Measurements from ENCODE around the gene MRPL41.
A peak's percentile ranks its signal among the peaks of the same experiment; 100 is the strongest.
"Not testable (repeated sequence)": the region's sequence is repeated elsewhere in the genome, so short reads cannot be mapped to it uniquely, and the experiment has no call there.

Gene MRPL41

DNA sequence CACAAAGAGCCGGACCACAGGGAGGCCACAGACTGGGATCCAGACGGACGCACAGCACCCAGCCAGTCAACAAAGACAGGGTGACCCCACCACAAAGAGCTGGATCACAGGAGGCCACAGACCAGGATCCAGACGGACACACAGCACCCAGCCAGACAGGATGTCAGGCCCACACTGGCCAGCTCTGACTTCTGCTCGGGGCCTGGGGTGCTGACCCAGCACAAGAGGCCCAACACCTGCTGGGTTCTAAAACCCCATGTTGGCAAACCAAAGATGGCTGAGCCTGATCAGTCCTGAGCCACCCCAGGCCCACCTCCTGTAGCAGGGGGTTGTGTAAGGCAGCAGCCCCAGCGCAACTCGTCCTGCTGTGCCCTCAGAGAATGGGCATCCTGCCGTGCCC is 32.3 kb downstream of the MRPL41 start:
- no peak for DNase-seq (ENCODE audit: low spot score)

DNA sequence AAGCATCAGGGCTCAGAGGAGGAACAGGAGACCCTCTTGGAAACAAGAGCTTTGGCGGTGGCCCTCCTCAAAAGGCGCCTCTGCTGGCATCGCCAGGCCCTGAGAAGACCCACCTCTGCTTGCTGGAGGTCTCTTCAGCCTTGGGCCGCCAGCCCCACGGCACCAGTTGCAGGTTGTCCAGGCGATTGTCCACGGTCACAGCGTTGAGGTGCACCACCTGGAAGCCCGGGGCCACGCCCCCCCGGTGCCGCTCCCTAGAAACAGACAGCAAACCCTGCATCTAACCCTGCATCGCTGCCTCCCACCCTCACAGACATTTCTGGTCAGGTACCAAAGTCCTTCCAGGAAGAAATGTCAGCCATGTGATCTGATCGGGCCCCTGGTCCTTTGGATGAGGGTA is 35.2 kb downstream of the MRPL41 start:
- DNase-seq (ENCODE audit: low spot score) = no peak

DNA sequence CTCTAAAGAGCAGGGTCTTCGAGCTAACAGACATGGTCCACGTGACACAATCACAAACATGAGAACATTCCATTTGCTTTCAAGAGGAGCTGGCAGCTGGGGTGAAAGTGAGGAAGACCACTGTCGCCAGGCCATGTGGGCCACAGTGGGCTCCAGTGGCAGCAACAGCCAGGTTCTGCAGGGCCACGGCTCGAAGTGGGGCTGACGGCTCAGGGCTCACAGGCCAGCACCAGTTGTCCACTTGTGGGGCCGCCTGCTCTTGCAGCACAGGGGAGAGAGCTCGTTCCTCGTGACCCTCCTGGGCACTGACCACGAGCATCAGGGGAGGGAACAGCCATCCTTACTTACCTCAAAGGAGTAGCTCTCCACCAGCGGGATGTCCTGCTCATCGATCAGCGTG is 36.6 kb downstream of the MRPL41 start:
- no peak for DNase-seq (ENCODE audit: low spot score)

DNA sequence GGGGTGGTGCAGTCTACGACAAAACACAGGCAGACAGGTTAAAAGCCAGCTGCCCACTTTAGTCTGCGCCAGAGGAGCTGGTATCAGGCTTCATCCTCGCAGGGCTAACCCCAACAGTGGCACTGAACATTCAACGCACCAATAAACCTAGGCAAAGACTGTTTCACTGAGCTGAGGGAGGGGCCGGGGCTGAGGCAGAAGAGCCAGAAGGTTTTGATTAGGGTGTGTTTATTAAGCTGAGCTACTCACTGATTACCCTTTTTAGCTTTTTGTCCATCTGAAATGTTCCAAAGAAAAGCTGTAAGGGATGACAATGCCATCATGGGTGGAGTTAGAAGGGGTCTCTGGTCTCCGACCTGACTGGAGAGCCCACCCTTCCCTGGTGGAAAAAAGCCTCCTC is 37.2 kb downstream of the MRPL41 start:
- DNase-seq (ENCODE audit: low spot score) = no peak

DNA sequence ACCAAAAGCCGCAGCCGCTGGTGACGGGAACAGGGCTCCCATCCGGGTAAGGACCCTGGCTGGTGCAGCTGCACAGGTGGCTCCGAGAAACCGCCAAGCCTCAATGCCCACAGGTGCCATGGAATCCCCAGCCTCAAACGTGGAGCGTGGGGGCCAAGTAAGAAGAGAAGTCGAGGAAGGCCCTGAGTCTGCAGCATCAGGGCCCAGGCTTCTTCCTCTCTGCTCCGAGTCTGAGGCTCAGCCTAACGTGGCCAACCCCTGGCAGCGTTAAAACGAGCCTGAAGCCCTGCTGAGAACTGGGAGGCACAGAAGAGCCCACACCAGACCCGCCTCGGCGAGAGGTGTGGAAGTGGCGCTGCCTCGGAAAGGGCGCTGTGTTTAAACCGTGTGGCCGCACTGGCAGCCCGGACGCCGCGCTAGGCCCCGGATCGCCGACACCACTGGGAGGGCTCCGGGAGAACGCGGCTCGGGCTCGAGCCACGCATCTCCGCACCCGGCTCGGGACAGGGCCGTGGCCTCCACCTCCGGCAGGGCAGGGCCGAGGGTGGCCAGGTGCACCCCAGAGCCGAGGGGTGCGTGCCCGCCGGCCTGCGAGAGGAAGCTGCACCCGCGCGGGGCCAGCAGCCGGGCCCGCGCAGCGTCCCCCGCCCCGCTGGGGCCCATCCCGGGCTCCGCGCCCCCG is 37.9 kb downstream of the MRPL41 start:
- DNase-seq (ENCODE audit: low spot score) = no peak

DNA sequence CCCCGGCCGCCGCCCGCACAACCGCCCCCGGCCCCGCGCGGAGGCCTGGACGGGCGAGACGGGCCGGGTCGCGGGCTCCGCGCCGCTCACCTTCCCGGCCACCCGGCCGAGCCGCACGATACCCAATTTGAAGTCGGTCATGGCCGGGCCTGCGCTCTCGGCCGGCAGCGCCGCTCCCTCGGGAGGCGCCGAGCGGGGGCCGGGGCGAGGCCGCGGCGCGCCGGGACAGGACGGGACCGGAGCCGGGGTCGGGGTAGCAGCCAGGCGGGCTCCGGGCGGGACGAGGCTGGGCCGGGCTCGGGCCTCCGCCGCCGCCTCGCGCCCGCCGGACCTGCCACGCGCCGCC is 38.4 kb downstream of the MRPL41 start:
- DNase-seq (ENCODE audit: low spot score) = no peak

DNA sequence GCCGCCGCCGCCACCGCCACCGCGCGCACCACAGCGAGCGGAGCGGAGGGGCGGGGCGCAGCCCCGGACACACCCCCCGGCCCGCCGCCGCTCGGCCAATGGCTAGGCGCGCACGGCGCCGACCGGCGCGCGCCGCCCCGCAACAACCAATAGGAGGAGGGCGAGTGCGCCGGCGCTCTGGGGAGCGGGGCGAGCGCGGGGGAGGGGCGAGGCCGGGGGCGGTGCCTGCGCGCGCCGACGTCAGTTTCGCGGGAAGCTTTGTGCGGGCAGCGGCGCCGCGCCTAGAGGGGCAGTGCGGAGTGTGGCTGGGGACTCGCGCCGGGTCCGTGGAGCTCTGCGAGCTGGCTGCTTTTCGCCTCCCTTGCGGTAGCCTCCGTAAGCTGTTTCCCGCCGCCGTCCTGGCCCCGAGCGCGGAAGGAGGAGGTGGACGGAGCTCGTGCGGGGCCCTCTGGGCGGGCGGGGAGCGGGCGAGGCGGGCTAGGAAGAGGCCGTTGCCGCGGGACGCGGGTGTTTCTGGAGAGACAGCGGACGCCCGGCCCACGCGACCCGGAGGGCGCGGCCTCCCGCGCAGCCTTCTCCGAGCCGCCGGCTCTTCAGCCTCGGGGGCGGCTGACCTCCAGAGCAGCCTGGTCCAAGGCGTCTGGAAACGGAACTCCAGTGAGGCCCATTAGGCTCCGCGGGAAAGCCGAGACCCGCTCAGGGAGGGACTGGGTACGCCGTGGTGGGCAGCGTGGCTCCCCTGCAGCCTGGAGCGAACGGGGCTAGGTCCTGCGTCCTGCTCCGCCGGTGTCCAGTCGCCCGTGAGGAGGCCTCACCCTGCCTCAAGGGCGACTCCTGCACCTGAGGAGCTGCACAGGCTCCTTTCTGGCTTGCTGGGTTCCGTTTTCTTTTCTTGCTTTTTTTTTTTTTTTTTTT is 39.0 kb downstream of the MRPL41 start, which contains the start of gene ZMYND19:
TSS of gene ZMYND19 (minus strand) at position 44 of the 915 bp plus-strand sequence. CDS start 249 bp downstream, outside the sequence.
- DNase-seq (ENCODE audit: low spot score) = peak; percentile 92

DNA sequence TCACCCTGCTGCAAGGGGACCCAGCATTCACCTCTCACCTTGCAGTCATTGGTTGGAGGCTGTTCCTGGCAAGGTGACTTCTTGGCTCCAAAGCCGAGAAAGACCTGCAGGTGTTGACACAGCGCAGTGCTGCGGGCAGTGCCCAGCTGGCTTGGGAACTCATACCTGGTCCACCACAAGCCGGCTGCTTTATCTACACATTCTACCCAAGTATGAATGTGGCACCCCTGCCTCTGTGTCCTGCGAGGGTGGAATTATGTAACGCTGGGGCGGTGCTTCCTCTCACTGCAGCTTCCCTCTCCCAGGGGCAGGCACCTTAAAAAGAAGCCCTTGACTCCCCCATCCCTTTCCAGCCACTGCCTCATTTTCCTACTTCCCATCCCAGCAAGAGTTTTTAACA is 41.1 kb downstream of the MRPL41 start:
- no peak for DNase-seq (ENCODE audit: low spot score)

DNA sequence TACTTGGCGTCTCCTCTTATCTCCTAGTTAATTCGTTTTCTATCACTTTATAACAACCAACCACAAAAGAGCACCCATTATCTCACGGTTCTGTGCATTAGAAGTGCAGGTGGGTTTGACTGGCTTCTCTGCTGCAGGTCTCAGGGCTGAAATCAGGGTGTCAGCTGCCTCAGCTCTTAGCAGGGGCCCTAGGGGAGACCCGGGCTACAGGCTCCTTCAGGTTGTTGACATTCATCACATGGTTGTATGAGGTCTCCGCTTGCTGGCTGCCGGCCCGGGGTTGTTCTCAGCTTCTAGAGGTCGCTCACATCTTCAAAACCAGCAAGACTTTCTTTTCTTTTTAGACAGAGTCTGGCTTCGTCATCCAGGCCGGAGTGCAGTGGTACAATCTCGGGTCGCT is 41.5 kb downstream of the MRPL41 start:
- no peak for DNase-seq (ENCODE audit: low spot score)

DNA sequence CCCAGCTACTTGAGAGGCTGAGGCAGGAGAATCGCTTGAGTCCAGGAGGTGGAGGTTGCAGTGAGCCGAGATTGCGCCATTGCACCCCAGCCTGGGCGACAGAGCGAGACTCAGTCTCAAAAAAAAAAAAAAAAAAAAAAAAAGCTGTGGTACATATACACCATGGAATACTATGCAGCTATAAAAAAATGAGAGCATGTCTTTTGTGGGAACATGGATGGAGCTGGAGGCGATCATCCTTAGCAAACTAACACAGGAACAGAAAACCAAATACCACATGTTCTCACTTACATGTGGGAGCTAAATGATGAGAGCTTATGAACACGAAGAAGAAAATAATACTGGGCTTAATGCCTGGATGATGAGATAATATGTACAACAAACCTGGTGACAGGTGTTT is 44.9 kb downstream of the MRPL41 start:
- DNase-seq (ENCODE audit: low spot score) = not testable (repeated sequence)

DNA sequence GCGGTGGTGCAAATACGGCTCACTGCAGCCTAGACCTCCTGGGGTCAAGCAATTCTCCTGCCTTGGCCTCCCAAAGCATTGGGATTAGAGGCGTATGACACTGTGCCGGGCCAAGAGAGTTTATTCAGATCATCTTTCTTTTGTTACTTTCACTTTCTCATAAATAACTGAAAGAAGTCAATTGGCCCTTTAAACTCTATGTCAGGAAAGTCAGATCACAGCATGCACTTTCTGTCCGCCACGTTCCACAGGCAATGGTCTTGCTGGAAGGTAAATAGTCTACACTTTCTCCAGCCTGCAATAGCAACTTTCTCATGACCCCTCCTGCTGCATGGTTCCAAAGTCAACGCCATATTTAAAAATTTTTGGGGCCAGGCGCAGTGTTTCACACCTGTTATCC is 47.3 kb downstream of the MRPL41 start:
- no peak for DNase-seq (ENCODE audit: low spot score)

Data from hematopoietic multipotent progenitor cell treated with erythropoietin and hydrocortisone succinate and interleukin-3 and kit ligand, for 17 days (in vitro differentiated cells).